Prostate gland (tissue), 2 donors: ENCODE results near the gene UBE2L3. TPM values are rescaled to one million over a fixed set of nuclear protein-coding genes. Genes with fewer than 3 reads are reported as not detected.

Experiments used
- DNase-seq: peaks from one replicate; pipeline ENCODE4 v3.0.0-alpha.2; 2019; ENCODE audit warnings: low spot score
- H3K27ac ChIP-seq, 2 donors: fragments of 200-600 bp; sonication (generic); 2 replicates each; pipeline ENCODE4 v1.5.1; 2017 to 2019
- H3K27me3 ChIP-seq: fragments of 200-600 bp; sonication (generic); replicated peaks from 2 replicates; pipeline ENCODE4 v1.5.1; 2019; ENCODE audit not compliant: insufficient read depth
- H3K36me3 ChIP-seq, 2 donors: fragments of 200-600 bp; sonication (generic); 1 replicate in 1 of 2; 2 replicates in 1 of 2; pipeline versions ENCODE4 v1.5.1 to v1.8.1; 2017 to 2019
- H3K4me1 ChIP-seq: fragments of 200-600 bp; sonication (generic); replicated peaks from 2 replicates; pipeline ENCODE4 v1.5.1; 2019
- H3K4me3 ChIP-seq, 2 donors: fragments of 200-600 bp; sonication (generic); 2 replicates each; pipeline ENCODE4 v1.5.1; 2017 to 2019
- H3K9me3 ChIP-seq: fragments of 200-600 bp; sonication (generic); 2 replicates; pipeline ENCODE4 v1.5.1; 2017
- POLR2A ChIP-seq: fragments of 450-650 bp; IDR thresholded peaks from one replicate; pipeline ENCODE4 v1.6.1; 2016; ENCODE audit warnings: antibody characterized with exemption, mild to moderate bottlenecking
- POLR2AphosphoS5 ChIP-seq: sonication (generic); formaldehyde crosslinking; IDR thresholded peaks from one replicate; pipeline ENCODE4 v1.6.1; 2017; ENCODE audit warnings: antibody characterized with exemption
- WGBS: methylation state at CpG from one replicate; pipeline ENCODE4 v1.1.5; 2018; 5-methylcytosine and 5-hydroxymethylcytosine counted together
- intact Hi-C: fragments of 100-400 bp; cut with DNase I; formaldehyde crosslinking; loops from one replicate; pipeline ENCODE4 v1.14.2; 2022
- total RNA-seq, 2 donors: library from RNA; depleted of rRNA; stranded (reverse); fragments of >200 nt; gene quantifications; one replicate each; pipeline ENCODE4 v1.1.0, GENCODE V29; 2016
- TF ChIP-seq, protein P1 (sequence below), 4 experiments: fragments of 200-600 bp in 2 of 4; fragments of 450-650 bp in 2 of 4; sonication (generic) in 2 of 4; IDR thresholded peaks; 1 replicate in 3 of 4; 2 replicates in 1 of 4; pipeline ENCODE4 v1.5.1; 2016 to 2019; ENCODE audit warnings: antibody characterized with exemption in 4 of 4, mild to moderate bottlenecking in 2 of 4, moderate library complexity in 2 of 4

The UBE2L3 gene
- total RNA-seq, 2 donors from 2014 or later = 61.7 to 78.1 TPM

DNA sequence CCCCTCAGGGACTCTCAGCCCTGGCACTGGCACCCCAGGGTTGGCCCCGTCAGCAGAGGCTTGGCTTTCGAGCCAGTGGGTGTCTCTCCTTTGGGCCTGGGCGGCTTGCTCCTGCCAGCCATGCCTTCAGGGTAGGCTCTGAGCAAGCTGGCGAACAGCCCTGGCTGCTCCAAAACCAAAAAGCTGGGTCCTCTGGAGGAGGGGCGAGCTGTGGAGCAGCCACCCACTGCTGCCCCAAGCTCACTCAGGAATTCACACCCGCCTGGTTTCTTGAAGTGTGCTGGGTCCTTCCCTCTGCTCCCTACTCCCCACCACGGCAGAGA is 56.1 kb downstream of the UBE2L3 start:
- Histone ChIP-seq H3K27ac (peak overlapping the region in 1 of 2 donors; percentile 38), H3K4me1 (peaks cover 15% of the 10 kb centered on the region), H3K9me3 (no peaks in the 10 kb centered on the region), H3K4me3 (no peak overlapping the region), H3K36me3 (no peaks in the 10 kb centered on the region), H3K27me3 (no peaks in the 10 kb centered on the region)
- WGBS = 33% methylated on average over 6 of the region's 7 CpGs
- DNase-seq = no peak
- intact Hi-C loops = no loop called here
- TF ChIP-seq POLR2AphosphoS5 = no peak
- TF ChIP-seq, protein P1, sequence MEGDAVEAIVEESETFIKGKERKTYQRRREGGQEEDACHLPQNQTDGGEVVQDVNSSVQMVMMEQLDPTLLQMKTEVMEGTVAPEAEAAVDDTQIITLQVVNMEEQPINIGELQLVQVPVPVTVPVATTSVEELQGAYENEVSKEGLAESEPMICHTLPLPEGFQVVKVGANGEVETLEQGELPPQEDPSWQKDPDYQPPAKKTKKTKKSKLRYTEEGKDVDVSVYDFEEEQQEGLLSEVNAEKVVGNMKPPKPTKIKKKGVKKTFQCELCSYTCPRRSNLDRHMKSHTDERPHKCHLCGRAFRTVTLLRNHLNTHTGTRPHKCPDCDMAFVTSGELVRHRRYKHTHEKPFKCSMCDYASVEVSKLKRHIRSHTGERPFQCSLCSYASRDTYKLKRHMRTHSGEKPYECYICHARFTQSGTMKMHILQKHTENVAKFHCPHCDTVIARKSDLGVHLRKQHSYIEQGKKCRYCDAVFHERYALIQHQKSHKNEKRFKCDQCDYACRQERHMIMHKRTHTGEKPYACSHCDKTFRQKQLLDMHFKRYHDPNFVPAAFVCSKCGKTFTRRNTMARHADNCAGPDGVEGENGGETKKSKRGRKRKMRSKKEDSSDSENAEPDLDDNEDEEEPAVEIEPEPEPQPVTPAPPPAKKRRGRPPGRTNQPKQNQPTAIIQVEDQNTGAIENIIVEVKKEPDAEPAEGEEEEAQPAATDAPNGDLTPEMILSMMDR (IDR thresholded peaks at IDR 0.05) = no peak
- TF ChIP-seq POLR2A = no peak

DNA sequence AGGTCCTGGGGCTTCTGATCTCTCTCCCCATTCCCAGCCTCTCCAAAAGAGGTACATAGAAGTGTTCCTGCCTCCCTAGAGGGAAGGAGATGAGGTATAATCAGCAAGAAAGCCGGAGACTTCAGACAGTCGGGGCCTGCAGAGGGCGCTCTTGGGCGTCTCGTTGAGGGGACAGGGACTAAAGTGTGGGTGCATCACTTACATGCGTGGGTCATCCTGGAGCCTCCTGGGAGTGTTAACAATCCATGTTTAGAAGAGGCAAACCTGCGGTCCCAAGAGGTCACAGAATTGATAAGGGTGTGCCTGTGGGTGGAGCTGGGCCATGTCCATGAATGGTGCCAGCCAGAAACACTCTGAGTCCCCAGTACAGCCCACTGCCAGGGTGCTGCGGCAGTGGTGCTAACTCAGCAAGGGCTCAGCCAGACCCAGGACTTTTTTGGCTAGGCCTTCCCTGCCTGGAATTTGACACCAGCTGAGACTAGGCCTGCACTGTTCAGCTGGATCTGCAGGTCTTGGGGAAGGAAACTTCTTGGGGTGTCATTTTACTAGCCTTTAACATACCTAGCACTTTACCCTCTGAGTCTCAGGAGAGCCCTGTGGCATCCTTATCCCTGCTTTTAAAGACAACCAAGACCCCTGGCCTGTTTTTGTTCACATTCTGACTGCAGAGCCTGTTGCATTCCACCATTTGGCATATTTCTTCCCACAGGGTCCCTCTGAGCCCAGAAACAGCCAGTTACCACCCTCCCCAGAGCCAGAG is 56.8 kb downstream of the UBE2L3 start:
- Histone ChIP-seq H3K4me1 (peaks cover 19% of the 10 kb centered on the region), H3K36me3 (no peaks in the 10 kb centered on the region), H3K27ac (no peak overlapping the region), H3K9me3 (no peaks in the 10 kb centered on the region), H3K4me3 (no peak overlapping the region), H3K27me3 (no peaks in the 10 kb centered on the region)
- TF ChIP-seq POLR2AphosphoS5 (peak; percentile 11), POLR2A (no peak)
- TF ChIP-seq, protein P1 (IDR thresholded peaks at IDR 0.05) = peak in 1 of 4 experiments; percentile 7
- peak; percentile 36 for DNase-seq
- WGBS = 32% methylated on average over 8 of the region's 8 CpGs
- intact Hi-C loops = no loop called here

DNA sequence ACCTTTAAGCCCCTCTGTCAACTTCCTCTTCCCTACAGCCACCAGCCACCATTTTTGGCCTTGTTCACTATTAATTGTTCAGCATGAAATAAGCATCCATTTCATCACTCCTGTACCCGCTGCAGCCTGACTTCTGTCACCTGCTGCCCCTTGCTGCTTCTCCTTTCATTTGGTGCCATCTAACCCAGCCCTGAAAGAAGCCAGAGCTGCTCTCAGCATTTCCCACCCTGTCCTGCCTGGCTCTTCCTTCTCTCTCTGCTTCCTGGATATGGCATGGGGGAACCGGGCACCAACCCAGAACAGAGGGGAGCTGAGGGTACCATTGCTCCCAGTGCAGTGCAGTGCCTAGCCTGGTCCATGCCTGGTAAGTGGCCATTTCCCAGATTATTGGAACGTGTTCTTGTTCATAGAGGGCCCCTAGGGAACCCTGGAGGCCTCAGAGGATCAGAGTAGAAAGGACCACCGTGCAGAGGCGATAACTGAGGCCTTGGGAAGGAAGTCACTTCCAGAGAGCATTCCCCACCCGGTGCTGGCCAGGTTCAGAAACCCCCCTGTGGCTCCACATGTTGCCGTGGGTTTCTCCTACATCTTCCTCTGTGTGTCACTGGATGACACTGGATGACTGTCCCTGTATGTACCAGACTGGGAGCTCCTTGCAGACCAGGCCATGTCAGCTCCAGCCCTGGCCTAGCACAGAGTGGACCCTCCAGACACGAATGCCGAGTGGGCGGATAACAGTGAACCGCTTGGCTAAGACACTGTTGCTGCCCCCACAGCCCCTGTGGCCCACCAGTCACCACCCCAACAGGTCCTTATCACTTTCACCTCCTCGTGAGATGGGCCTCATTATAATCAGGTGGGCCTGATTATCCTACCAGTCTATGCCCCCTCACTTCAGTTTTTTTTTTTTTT is 57.6 kb downstream of the UBE2L3 start:
- WGBS = 81% methylated on average over 12 of the region's 12 CpGs
- Histone ChIP-seq H3K27me3 (no peaks in the 10 kb centered on the region), H3K4me1 (peaks cover 19% of the 10 kb centered on the region)

DNA sequence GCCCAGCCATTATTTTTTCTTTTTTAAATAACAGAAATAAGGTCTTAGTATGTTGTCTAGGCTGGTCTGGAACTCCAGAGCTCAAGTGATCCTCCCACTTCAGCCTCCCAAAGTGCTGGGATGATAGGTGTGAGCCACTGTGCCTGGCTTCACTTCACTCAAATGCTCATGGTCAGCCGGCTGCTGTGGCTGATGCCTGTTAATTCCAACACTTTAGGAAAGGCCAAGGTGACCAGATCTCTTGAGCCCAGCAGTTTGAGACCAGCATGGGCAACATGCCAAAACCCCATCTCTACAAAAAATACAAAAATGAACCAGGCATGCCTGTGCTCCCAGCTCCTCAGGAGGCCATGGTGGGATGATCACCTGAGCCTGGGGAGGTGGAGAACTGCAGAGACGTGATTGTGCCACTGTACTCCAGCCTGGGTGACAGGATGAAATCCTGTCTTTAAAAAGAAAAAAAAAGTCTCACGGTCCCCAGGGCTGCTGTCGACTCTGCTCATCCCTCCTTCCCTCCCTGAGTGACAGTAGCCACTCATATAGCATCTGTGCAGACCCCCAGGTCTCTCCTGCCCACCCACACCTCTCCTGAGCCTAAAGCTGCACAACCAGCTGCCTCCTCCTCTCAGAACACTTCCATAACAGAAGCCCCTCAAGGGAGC is 58.7 kb downstream of the UBE2L3 start:
- TF ChIP-seq, protein P1 (IDR thresholded peaks at IDR 0.05) = no peak
- TF ChIP-seq POLR2AphosphoS5 = no peak
- no peak for TF ChIP-seq POLR2A

More for the DNA sequence above, 57.6 kb downstream of the UBE2L3 start:
- no peaks in the 10 kb centered on the region for H3K36me3 ChIP-seq
- intact Hi-C loops = no loop called here
- DNase-seq = no peak
- no peak for TF ChIP-seq POLR2AphosphoS5
- TF ChIP-seq, protein P1 (IDR thresholded peaks at IDR 0.05) = no peak
- H3K9me3 ChIP-seq = no peaks in the 10 kb centered on the region
- no peak overlapping the region for H3K27ac ChIP-seq
- no peak overlapping the region for H3K4me3 ChIP-seq

More for the DNA sequence above, 58.7 kb downstream of the UBE2L3 start:
- Histone ChIP-seq H3K27ac (no peak overlapping the region), H3K27me3 (no peaks in the 10 kb centered on the region), H3K4me1 (peaks cover 19% of the 10 kb centered on the region), H3K36me3 (no peaks in the 10 kb centered on the region), H3K4me3 (no peak overlapping the region), H3K9me3 (no peaks in the 10 kb centered on the region)
- intact Hi-C loops = no loop called here
- DNase-seq = no peak
- WGBS = 70% methylated on average over 4 of the region's 4 CpGs
